Uterus (tissue), 2 donors: Measurements from ENCODE around the gene SLC6A8.

Experiments
- POLR2A ChIP-seq, 2 donors: fragments of 450-650 bp; IDR thresholded peaks; one replicate each; pipeline ENCODE4 v1.6.1; 2016; ENCODE audit warnings: antibody characterized with exemption in 2 of 2, mild to moderate bottlenecking in 1 of 2, moderate library complexity in 1 of 2
- TF ChIP-seq, protein P1 (sequence below), 4 experiments: fragments of 200-600 bp in 2 of 4; fragments of 450-650 bp in 2 of 4; sonication (generic) in 2 of 4; IDR thresholded peaks; one replicate each; pipeline ENCODE4 v1.5.1; 2016 to 2019; ENCODE audit warnings: antibody characterized with exemption in 4 of 4, mild to moderate bottlenecking in 2 of 4, moderate library complexity in 1 of 4

DNA sequence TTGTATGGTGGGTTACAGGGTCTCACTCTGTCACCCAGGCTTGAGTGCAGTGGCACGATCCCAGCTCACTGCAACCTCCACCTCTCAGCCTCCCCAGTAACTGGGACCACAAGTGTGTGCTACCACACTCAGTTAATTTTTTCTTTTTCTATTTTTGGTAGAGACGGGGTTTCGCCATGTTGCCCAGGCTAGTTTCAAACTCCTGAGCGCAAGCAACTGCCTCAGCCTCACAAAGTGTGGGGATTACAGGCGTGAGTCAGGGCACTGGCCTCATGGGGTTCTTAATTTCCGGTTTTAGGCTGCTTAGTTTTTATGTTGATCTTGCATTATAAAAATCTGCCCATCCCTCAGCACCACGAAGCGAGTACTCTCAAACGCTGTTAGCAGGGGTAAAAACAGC is 29.7 kb downstream of the SLC6A8 start:
- TF ChIP-seq POLR2A (IDR thresholded peaks at IDR 0.05), result no peak
- TF ChIP-seq, protein P1, sequence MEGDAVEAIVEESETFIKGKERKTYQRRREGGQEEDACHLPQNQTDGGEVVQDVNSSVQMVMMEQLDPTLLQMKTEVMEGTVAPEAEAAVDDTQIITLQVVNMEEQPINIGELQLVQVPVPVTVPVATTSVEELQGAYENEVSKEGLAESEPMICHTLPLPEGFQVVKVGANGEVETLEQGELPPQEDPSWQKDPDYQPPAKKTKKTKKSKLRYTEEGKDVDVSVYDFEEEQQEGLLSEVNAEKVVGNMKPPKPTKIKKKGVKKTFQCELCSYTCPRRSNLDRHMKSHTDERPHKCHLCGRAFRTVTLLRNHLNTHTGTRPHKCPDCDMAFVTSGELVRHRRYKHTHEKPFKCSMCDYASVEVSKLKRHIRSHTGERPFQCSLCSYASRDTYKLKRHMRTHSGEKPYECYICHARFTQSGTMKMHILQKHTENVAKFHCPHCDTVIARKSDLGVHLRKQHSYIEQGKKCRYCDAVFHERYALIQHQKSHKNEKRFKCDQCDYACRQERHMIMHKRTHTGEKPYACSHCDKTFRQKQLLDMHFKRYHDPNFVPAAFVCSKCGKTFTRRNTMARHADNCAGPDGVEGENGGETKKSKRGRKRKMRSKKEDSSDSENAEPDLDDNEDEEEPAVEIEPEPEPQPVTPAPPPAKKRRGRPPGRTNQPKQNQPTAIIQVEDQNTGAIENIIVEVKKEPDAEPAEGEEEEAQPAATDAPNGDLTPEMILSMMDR (IDR thresholded peaks at IDR 0.05), result no peak
